C4-2B (cell line): Measurements from ENCODE around the gene AP3S1.
"Not testable (repeated sequence)": the region's sequence is repeated elsewhere in the genome, so short reads cannot be mapped to it uniquely, and the experiment has no call there.

Source experiments
- H3K27ac ChIP-seq: fragments of 450-650 bp; 2 replicates; pipeline ENCODE4 v1.5.1; 2017
- ZFX ChIP-seq: fragments of 450-650 bp; IDR thresholded peaks from 2 replicates; pipeline ENCODE4 v1.6.1; 2017
- TF ChIP-seq, protein P1 (sequence below): fragments of 450-650 bp; conservative IDR thresholded peaks from 2 replicates; pipeline ENCODE4 v1.5.1; 2017; ENCODE audit warnings: mild to moderate bottlenecking

AP3S1 gene

DNA sequence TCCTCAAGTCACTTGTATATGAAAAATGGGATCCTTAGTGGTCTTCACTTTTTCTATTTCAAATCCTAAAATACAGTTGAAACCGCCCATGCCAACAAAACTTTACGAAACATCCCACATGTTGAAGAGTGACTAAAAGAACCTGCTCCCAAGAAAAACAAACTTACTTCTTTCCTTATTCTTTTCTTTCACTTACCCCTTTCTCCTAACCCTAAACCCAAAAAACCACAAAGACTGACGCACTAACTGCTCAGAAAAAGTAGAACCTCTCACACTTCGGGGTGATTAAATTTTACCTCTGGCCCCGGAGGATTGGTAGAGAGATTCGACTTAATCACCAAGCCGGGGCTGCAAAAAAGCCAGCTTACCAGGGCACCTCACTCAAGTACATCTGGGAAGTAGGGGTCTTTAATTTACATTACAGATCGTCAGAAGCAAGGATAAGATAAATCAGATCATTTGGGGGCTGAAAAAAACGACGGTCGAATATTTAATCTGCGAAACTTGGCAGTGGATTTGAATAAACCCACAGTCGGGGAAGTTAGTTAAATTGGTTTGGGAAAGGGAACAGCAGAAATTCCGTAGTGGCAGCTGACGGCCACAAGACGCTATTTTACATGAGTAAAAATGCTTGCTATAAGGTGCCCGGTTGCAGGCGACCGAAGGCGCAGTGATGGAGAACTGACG, 26.6 kb upstream of the AP3S1 start:
- TF ChIP-seq, protein P1, sequence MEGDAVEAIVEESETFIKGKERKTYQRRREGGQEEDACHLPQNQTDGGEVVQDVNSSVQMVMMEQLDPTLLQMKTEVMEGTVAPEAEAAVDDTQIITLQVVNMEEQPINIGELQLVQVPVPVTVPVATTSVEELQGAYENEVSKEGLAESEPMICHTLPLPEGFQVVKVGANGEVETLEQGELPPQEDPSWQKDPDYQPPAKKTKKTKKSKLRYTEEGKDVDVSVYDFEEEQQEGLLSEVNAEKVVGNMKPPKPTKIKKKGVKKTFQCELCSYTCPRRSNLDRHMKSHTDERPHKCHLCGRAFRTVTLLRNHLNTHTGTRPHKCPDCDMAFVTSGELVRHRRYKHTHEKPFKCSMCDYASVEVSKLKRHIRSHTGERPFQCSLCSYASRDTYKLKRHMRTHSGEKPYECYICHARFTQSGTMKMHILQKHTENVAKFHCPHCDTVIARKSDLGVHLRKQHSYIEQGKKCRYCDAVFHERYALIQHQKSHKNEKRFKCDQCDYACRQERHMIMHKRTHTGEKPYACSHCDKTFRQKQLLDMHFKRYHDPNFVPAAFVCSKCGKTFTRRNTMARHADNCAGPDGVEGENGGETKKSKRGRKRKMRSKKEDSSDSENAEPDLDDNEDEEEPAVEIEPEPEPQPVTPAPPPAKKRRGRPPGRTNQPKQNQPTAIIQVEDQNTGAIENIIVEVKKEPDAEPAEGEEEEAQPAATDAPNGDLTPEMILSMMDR: no peak
- no peak for TF ChIP-seq ZFX

DNA sequence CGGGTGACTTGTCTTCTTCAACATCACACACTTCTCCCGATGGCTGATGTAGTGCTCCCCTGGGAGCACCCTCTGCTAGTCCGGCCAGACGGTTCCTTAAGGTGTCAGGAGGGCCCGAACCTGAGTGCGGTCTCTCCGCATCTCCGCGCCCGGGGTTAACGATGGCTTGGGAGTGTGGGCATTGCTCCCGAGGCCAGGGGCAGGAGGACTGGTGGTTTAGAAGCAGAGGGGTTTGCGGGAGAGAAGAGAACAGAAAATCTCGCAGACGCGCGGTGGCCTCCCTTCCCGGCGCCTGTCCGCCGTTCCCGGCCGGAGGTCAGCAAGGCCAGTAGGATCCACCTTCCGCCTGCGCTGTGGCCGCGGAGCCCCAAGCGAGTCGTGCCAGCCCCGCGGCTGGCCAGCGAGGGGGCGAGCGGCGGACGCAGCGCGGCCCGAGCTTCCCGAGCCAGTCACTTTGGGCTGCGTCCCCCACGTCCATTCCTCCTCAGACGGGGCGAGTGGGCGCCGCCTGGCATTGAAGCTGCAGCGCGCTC, 26.0 kb upstream of the AP3S1 start:
- H3K27ac ChIP-seq: no peak overlapping the region
- TF ChIP-seq, protein P1: no peak
- TF ChIP-seq ZFX: no peak

More for the DNA sequence above, 26.6 kb upstream of the AP3S1 start:
- H3K27ac ChIP-seq: no peak overlapping the region

DNA sequence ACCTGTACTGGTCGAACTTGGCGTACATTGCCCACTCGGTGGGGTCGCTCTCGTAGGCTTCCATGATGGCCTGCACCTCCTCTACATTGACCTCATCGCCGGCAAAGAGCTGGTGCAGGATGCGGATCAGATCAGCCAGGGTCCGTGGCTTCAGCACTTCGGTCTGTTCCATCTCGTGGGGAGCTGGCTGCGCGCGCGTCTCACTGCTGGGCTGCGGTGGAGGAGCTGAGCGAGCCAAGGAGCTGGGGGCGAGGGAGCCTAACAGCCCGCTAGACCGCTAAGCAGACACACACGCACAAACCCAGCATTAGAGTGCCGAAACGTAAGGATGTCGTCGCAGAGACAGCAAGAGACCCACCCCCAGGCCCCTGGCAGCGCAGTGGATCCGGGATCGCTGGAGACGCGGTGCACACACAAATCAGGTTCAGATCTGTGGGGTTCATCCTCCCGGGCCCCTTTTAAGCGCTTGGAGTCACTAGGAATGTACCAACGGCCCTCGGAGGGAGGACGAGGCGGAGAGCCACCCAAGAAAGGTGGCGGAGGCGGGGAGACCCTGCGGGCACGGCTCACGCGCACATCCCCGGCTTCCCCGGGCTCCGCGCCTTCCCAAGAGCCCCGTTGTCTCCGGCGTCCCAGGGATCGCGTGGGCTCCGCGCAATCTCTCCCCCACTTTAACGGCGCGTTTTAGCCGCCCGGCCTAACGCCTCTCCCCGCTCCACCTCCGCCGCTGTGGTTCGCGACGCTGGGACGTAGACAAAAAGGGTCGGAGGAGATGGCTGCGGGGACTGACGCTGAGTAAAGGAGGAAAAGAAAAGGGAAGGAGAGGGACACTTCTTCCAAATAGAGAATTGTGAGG, 25.3 kb upstream of the AP3S1 start, which contains the start of gene CDO1:
CDO1 (minus strand) TSS at position 434 of the 856 bp plus-strand sequence; CDS start at position 172, 262 bp downstream.
- no peak within 1 kb of the TSS for H3K27ac ChIP-seq
- TF ChIP-seq, protein P1: no peak
- no peak for TF ChIP-seq ZFX

DNA sequence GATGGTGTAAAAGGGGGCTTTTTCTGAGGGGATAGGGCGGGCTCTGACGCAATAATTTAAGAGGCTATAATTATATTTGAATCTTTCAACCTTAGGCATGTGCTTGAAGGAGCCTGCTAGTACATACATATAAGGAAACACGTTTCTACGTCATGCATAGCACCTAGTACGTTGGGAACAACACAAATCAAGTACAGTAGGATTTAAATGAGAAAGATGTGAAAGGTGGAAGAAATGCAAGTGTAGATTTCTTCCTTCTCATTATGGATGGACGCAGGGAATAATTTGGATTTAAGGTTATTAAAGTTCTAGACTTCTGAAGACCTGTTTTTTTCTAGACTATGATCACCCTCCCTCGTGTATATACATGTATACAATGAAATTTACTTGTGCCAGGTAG, 24.3 kb upstream of the AP3S1 start:
- no peak for TF ChIP-seq ZFX
- TF ChIP-seq, protein P1: no peak
- no peak overlapping the region for H3K27ac ChIP-seq

DNA sequence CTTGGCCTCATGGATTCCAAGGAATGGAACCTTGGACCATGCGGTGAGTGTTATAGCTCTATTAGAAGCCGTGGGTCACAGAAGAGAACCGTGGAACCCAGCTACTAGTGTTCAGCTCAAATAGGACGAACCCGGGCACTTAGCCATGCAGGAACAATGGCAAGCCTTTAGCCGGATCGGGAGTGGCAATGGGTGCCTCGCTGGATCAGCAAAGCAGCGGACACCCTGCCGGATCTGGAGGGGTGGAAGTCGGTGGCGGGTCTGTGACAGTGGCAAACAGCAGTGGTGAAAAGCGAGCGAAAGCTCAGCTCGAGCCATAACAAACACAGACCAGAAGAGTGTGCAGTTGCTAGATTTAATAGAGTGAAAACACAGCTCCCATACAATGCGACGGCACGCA, 22.9 kb upstream of the AP3S1 start:
- TF ChIP-seq, protein P1: no peak
- no peak for TF ChIP-seq ZFX
- H3K27ac ChIP-seq: no peak overlapping the region

DNA sequence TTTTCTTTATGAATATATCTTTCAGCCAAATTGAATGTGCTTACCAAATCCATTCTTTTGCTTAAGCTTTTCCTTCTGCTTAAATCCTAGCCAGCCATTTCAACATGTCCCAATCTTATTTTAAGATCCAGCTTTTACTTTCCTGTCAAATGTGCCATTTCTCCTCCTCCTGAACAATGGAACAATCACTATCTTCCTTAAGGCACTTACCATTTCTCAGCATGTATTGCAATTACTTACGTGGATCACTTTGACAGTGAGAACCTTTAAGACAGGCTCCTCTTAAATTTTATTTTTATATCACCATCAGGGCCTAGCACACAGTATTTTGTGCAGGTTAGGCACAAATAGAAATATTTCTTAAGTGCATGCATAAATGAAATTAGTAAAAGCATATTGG, 20.9 kb upstream of the AP3S1 start:
- no peak for TF ChIP-seq ZFX
- TF ChIP-seq, protein P1: no peak
- H3K27ac ChIP-seq: no peak overlapping the region

DNA sequence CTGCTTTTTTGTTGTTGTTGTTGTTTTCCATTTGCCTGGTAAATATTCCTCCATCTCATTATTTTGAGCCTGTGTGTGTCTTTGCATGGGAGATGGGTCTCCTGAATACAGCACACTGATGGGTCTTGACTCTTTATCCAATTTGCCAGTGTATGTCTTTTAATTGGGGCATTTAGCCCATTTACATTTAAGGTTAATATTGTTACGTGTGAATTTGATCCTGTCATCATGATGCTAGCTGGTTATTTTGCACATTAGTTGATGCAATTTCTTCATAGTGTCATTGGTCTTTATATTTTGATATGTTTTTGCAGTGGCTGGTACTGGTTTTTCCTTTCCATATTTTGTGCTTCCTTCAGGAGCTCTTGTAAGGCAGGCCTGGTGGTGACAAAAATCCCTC, 16.8 kb upstream of the AP3S1 start:
- not testable (repeated sequence) for H3K27ac ChIP-seq
